ENCODE data around the gene KRTAP5-2. TPM values are rescaled to one million over a fixed set of nuclear protein-coding genes. Genes with fewer than 3 reads are reported as not detected.

Gene KRTAP5-2
- total and polyA plus RNA-seq, 2 of the 8 experiments (the other 6 are each of a cell fraction or from before 2014, with no cell fraction given), result not detected

DNA sequence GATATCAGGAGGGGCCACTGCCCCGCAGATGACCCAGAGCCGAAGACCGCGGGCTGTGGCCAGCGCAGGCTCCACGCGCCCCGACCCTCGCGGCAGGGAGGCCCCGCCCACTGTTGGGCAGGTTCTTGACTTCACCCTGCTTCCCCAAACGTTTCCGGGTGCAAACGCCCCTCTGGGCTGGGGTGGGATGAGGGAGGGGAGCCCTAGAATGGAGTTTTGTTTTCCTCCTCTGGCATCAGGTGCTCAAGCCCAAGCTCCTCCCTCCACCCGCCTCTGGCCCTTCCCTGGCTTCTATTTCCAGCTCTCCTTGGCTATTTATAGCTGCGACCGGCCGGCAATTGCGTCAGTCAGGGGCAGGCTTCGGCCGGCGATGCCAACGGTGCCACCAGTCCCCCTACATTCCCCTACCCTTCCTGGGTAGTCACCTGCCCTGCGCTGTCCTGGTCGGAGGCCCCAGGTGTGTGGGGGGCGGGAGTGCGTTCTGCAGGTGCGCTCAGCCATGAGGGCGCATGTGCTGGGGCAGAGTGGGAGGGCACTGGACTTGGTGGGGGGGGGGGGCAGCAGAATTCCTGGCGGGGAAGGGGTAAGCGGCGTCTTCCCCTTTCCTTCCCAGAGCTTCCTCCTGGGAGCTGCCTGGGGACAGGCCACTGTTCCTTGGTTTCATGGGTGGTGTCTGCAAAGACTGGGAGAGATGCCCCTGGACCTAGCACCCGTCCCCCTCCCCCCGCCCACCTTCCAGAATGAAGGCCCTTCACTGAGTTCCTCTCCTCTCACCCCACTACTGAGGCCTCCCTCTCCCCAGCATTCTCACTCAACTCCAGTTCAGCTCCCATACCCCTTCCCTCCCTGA lies 49.6 kb downstream of the KRTAP5-2 start:
- DNase-seq (ENCODE audit: low read depth in 1 of 2, low spot score in 2 of 2), result peak in 1 of 2 experiments; percentile 81
- Histone ChIP-seq H3K9ac (replicated peaks in 1 of 4; ENCODE audit: extremely low read depth in 1 of 4, low read depth in 3 of 4, low read length in 3 of 4) (peak overlapping the region in 1 of 4 experiments; percentile 2; a peak in 1 of 7 replicates), H2BK15ac (ENCODE audit: low read length) (peak overlapping the region; percentile 81; the same call in 1 of the 2 replicates), H2BK5ac (ENCODE audit: low read depth, low read length) (0 out of 2 replicates have a peak overlapping the region, but pooled peaks have one; percentile 16), H3K4me2 (ENCODE audit: insufficient read depth in 1 of 2, low read depth in 2 of 2, low read length in 2 of 2) (peak overlapping the region; percentile 68 to 90), H3K36me3 (ENCODE audit: control insufficient read depth in 2 of 4, insufficient read depth in 4 of 4, low read length in 3 of 4) (no peaks in the 10 kb centered on the region), H3K23me2 (ENCODE audit: low read depth, low read length) (peaks cover 26% of the 10 kb centered on the region; the same call in 1 of the 2 replicates), H4K20me1 (replicated peaks in 1 of 2; ENCODE audit: control insufficient read depth in 1 of 2, insufficient read depth in 2 of 2, low read length in 2 of 2) (no peaks in the 10 kb centered on the region), H3K56ac (replicated peaks; ENCODE audit: insufficient read length, low read depth, low read length) (no peak overlapping the region), H4K5ac (ENCODE audit: insufficient read length, low read depth, low read length) (peak overlapping the region; percentile 72), H3K23ac (ENCODE audit: insufficient read length) (no peak overlapping the region), H2BK120ac (replicated peaks; ENCODE audit: low read depth, low read length) (peak overlapping the region; percentile 72), H4K8ac (ENCODE audit: extremely low read depth, insufficient read depth, low read length) (peak overlapping the region; percentile 93), H3K79me2 (ENCODE audit: control insufficient read depth in 1 of 2, insufficient read depth in 2 of 2, low read length in 2 of 2) (no peaks in the 10 kb centered on the region), H3K79me1 (ENCODE audit: low read depth, low read length) (no peaks in the 10 kb centered on the region), H3K27me3 (replicated peaks in 1 of 4; ENCODE audit: control insufficient read depth in 3 of 4, extremely low read depth in 1 of 4, insufficient read depth in 3 of 4, low read length in 3 of 4) (peaks cover 15 to 64% (median 47%) of the 10 kb centered on the region in 4 experiments), H3K14ac (ENCODE audit: insufficient read length) (no peak overlapping the region), H3K27ac (ENCODE audit: low read depth, low read length) (no peak overlapping the region), H3K18ac (ENCODE audit: extremely low read depth, low read length) (peak overlapping the region; percentile 87; the same call in 1 of the 2 replicates), H2BK12ac (ENCODE audit: low read depth, low read length) (peak overlapping the region; percentile 90; the same call in 1 of the 2 replicates), H3K4ac (replicated peaks; ENCODE audit: insufficient read length, low read depth, low read length) (peak overlapping the region; percentile 32), H2BK20ac (ENCODE audit: low read length) (peak overlapping the region; percentile 61; the same call in 1 of the 2 replicates), H4K91ac (replicated peaks; ENCODE audit: insufficient read length, low read length) (no peak overlapping the region), H2AFZ (ENCODE audit: low read length) (no peak overlapping the region), H3K4me3 (ENCODE audit: extremely low read depth in 1 of 4, insufficient read depth in 2 of 4, low read depth in 3 of 4, low read length in 4 of 4) (peak overlapping the region; percentile 20 to 64 (median 32); a peak in 6 of 8 replicates), H3K4me1 (replicated peaks in 1 of 4; ENCODE audit: control insufficient read depth in 3 of 4, insufficient read depth in 4 of 4, low read length in 3 of 4) (peaks cover 3 to 24% (median 9%) of the 10 kb centered on the region in 4 experiments), H3K9me3 (ENCODE audit: insufficient read depth in 2 of 2, low read depth in 1 of 2, low read length in 1 of 2) (no peaks in the 10 kb centered on the region), H2AK5ac (ENCODE audit: low read depth, low read length) (0 out of 2 replicates have a peak overlapping the region, but pooled peaks have one; percentile 66)
- CTCF ChIA-PET (ENCODE audit: partially characterized antibody), result interaction anchor here (0.6 to 7.2 kb wide), 9 partner anchors 10 to 276 kb away, joined by 3 to 144 read pairs (median 4); no protein-coding TSS in a partner anchor
- FAIRE-seq, result no peak
- POLR2A ChIA-PET (ENCODE audit: partially characterized antibody), result interaction anchor here (0.6 to 5.4 kb wide), 11 partner anchors 10 to 34 kb away, joined by 3 to 60 read pairs (median 3); no protein-coding TSS in a partner anchor
- WGBS, 2 experiments (ENCODE audit: extremely low coverage in 1 of 2, insufficient coverage in 1 of 2, insufficient read length in 1 of 2, insufficient replicate concordance in 2 of 2, low coverage in 1 of 2, low lambda C conversion rate in 2 of 2, missing lambda C conversion rate in 1 of 2), result 3% methylated on average over 13 of the region's 34 CpGs; no CpG with 5 or more reads in 1 of the 2 experiments
- TF ChIP-seq, protein P1, sequence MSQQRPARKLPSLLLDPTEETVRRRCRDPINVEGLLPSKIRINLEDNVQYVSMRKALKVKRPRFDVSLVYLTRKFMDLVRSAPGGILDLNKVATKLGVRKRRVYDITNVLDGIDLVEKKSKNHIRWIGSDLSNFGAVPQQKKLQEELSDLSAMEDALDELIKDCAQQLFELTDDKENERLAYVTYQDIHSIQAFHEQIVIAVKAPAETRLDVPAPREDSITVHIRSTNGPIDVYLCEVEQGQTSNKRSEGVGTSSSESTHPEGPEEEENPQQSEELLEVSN (IDR thresholded peaks at IDR 0.05), result peak; percentile 48; the same call in 1 of the 2 replicates
- TF ChIP-seq, protein P2, sequence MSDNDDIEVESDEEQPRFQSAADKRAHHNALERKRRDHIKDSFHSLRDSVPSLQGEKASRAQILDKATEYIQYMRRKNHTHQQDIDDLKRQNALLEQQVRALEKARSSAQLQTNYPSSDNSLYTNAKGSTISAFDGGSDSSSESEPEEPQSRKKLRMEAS (IDR thresholded peaks at IDR 0.05), result peak; percentile 72
- TF ChIP-seq NANOG (IDR thresholded peaks at IDR 0.05; ENCODE audit: insufficient read depth, low read depth, low read length, poor library complexity, severe bottlenecking), result no peak
- TF ChIP-seq CEBPB (IDR thresholded peaks at IDR 0.05; ENCODE audit: low read depth, low read length), result peak; percentile 83
- TF ChIP-seq POLR2AphosphoS5 (IDR thresholded peaks at IDR 0.05; ENCODE audit: low read depth, low read length), result peak; percentile 58; the same call in 1 of the 2 replicates
- TF ChIP-seq RBBP5 (IDR thresholded peaks at IDR 0.05; ENCODE audit: borderline replicate concordance, low read depth, low read length), result no peak
- TF ChIP-seq MAFK (IDR thresholded peaks at IDR 0.05; ENCODE audit: low read depth, low read length), result no peak
- no peak for TF ChIP-seq HDAC6 (IDR thresholded peaks at IDR 0.05; ENCODE audit: low read depth, low read length)
- TF ChIP-seq KDM4A (IDR thresholded peaks at IDR 0.05; ENCODE audit: low read depth, low read length, severe bottlenecking), result peak; percentile 32

All from H1 (cell line).